ENCODE measurements around the gene RDX.
A peak's percentile ranks its signal among the peaks of the same experiment; 100 is the strongest.
"Not testable (repeated sequence)": the region's sequence is repeated elsewhere in the genome, so short reads cannot be mapped to it uniquely, and the experiment has no call there.

Gene RDX

DNA sequence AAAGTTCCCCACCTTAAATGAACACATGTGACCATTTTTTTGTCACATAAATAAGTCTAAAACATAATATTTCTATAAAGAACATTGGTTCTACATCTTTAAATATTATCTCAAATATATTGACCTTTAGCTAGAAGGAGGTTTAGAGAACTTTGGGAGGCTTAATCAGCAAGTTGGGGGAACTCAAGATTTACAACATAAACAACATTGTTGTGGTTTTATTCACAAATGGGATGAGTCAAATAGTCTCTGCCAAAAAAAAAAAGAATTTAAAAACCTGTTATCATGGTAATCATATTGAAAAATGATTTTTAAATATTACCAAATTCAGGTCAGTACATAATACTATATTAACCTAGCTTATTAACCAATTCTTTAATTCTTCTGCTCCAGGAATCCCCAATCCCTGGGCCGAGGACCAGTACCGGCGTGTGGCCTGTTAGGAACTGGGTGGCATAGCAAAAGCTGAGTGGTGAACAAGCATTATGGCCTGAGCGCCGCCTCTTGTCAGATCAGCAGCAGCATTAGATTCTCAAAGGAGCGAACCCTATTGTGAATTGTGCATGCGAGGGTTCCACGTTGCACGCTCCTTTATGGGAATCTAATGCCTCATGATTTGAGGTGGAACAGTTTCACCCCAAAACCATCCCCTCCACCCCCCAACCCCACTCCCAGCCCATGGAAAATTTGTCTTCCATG is 98.2 kb downstream of the RDX start:
- DNase-seq: no peak

DNA sequence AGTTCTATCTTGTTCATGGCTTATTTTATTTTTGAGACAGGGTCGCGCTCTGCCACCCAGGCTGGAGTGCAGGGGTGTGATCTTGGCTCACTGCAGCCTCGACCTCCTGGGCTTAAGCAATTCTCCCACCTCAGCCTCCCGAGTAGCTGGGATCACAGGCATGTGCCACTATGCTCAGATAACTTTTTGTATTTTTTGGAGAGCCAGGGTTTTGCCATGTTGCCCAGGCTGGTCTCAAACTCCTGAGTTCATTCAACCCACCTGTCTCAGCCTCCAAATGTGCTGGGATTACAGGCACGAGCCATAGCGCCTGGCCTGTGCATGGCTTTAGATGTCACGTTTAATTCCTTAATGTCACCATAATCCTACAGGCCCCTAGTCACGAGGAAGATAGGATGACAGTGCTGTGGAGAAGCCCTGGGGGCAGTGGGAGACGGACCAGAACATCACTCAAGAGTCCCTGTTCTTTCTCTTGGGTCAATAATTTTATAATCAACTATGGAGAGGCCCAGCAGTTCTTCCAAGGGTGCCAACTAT is 99.5 kb downstream of the RDX start:
- no peak for DNase-seq

DNA sequence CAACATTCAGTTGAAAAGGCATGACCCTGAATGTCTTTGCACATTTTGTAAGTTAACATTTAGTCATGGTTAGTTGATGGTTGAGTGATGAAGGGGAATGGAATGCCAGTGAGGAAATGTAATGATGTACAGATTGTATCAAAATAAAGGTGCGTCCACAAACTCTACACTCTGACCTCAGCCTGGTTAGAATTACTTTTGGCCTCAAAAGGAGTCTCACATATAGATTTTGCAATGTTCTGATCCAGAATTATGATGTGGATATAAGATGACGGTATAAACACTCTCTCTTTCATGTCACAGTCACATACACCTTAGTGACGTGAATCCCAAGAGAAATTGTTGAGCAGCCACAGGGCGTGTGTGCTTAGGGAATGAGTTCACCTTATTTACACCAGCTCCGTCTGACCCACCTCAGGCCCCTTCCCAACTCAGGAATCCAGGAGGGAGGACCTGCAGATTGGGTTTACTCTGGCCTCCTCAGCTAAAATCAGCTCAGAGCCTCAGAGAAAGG is 100.1 kb downstream of the RDX start:
- DNase-seq: no peak

DNA sequence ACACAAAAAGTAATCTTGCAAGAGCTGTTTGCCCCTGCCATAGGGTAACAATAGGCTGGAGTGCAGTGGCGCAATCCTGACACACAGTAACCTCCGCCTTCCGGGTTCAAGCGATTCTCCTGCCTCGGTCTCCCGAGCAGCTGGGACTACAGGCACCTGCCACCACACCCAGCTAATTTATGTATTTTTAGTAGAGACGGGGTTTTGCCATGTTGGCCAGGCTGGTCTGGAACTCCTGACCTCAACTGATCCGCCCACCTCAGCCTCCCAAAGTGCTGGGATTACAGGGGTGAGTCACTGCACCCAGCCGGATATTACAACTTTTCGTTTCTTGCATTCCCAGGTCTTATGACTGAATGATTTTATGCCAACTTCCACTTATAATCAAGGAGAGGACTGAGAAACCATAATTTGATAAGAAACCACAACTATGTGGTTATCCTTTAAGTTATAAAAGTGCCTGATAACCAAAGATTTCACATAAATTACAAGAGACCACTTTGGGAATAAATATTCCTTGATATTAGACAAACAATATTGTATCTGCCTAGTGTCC is 102.1 kb downstream of the RDX start:
- not testable (repeated sequence) for DNase-seq

DNA sequence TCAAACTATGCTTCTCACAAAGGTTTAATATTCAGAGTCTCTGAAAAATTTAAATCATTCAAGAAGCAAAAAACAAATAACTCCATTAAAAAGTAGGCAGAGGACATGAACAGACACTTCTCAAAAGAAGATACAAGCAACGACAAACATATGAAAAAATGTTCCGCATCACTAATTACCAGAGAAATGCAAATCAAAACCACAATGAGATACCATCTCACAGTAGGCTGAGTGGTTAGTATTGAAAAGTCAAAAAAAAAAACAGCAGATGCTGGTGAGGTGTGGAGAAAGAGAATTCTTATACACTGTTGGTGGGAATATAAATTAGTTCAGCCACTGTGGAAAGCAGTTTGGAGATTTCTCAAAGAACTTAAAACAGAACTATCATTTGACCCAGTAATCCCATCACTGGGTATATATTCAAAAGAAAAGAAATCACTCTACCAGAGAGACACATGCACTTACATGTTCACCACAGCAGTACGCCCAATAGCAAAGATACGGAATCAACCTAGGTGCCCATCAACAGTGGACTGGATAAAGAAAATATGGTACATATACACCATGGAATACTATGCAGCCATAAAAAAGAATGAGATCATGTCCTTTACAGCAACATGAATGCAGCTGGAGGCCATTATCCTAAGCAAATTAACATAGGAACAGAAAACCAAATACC is 103.7 kb downstream of the RDX start:
- not testable (repeated sequence) for DNase-seq

DNA sequence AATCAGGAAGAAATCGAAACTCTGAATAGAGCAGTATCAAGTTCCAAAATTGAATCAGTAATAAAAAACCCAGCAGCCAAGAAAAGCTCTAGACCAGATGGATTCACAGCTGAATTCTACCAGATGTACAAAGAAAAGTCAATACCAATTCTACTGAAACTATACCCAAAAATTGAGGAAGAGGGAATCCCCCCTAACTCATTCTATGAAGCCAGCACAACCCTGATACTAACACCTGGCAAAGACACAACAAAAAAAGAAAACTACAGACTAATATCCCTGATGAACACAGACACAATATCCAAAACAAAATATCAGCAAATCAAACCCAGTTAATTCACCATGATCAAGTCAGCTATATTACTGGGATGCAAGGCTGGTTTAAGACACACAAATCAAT is 105.5 kb downstream of the RDX start:
- DNase-seq: no peak

DNA sequence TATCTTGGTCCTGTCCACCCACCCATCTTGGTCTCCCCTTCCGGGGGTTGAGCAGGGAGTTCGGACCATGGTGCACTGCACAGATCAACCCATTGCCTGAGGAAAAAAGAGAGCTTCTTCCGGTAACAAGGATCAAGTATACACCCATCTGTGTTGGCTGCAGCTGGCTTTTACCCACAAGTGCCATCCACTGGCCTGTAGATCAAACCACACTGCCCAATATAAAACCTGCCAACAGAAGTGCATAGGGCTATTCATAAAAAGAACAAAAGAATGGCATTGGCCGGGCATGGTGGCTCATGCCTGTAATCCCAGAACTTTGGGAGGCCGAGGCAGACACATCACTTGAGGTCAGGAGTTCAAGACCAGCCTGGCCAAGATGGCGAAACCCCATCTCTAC is 108.7 kb downstream of the RDX start:
- DNase-seq: no peak

DNA sequence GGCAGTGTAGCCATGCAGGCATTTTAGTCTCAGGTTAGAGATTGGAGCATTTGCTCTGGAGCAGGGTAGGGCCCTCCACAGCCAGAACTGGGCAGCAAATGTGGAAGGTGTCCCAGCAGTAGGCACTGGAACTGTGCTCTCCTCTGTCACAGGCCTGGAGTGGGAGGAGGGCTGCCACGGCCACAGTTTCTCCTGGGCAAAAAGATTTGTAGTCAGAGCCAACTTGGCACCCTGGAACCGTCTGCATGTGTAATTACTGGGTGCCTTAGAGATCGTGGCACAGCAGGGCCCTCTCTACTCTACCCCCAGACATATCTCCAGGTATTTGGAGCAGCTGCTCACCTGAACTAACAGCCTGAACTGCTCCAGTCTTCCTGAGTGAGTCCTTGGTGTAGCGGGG is 109.5 kb downstream of the RDX start:
- no peak for DNase-seq

DNA sequence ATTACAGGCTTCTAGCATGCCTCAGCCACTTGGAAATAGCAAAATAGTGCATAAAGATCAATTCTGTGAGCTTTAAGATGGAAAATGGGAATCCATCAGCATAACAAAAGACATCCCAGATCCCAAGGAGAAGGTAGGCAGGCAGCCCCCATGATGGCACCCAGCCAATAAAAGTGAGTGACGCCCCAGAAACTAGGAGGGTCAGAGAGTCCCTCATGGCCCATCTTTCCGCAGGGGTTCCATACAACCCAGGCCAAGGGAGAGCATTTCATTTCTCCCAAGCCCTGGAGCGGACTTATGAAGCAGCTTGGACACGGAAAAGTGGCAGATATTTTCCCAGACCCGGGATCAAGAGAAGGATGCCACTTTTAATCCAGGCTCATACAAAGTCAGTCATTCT is 110.0 kb downstream of the RDX start:
- no peak for DNase-seq

DNA sequence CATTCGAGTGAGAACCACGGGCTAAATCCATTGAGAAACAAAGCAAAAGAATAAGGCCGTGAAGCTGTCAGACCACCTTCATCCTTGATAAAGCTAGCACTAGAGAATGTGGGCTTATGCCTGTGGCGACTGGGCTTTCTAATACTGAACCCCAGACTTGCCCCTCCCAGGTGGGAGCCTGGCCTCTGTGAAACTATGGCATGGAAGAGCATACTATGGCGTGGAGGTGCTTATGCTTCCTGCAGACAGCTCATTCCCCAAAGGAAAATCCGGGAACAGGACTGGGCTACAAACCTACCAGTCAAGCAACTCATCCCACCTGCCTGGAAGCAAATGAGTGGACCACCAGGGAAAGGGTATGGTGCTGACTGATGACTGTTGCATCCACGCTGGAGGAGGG is 110.8 kb downstream of the RDX start:
- no peak for DNase-seq

DNA sequence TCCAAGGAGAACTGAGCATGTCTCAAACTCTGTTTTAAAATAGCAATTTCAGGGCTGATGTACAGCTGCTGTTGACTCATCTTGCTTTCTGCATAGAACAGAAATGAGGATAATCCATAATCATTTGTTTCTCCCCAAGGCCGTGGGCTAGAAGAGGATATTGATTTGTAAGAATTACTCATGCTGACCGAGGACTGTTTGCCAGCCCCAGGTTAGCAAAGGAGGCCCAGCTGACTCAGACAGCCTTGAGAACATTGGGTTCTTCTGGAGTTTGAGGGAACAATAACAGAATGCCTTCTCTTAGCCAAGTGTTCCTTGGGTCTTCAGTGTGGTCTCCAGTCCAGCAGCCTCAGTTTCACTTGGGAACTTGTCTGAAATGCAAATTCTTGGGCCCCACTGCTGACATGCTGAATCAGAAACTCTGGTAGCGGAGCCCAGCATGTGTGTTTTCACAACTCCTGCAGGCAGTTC is 111.3 kb downstream of the RDX start:
- DNase-seq: no peak

DNA sequence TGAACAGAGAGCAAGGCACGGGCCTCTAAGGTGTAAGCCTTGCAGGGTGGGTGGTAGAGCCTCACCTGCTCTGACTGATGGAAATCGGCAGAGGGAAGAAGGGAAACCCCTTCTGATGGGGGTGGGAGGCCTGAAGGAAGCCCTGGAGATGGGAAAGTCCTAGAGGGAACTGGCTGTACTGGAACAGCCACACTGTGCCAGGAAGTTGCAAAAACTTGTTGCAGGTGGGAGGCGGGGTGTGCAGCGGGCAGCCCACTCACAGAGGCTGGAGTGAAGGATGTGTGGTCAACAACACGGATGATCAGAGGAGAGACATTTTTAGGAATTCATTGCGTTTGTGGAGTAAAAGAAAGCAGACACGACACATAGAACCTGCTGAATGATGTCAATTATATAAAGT is 112.0 kb downstream of the RDX start:
- DNase-seq: no peak

DNA sequence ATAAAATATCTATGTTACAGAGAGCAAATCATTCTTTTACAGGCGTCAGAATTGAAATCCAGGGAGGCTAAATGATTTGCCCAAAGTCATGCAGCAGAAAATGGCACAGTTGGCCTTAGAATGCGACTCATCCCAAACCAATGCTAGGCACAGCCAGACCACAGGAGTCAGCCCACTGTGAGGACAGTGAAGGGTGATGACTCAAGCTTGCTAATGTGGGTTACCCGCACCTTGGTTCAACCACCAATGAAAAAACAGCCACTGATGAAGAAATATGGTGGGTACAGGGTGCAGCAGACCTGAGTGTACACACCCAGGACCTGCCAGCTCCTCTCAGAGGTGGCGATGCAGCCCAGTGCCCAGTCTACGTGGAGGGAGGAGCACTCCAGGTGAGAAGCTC is 113.5 kb downstream of the RDX start:
- no peak for DNase-seq

DNA sequence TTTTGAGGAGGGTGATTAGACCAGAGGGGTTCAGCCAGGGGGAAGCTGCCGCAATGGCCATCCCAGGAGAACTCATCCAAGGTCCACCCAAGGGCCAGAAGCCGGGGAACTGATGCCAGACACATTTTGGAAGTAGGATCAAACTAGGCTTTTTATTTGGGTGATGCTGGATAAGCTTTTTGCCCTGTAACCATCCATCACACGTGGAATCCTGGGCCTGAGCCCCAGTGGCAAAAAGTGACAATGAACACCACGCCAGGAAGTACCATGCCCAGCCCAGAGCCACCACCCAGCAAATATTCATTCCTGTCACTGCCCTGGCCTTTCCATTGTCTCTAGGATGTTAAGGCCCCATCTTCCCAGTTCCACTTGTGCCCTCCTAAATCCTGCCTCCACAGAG is 117.3 kb downstream of the RDX start:
- DNase-seq: no peak

DNA sequence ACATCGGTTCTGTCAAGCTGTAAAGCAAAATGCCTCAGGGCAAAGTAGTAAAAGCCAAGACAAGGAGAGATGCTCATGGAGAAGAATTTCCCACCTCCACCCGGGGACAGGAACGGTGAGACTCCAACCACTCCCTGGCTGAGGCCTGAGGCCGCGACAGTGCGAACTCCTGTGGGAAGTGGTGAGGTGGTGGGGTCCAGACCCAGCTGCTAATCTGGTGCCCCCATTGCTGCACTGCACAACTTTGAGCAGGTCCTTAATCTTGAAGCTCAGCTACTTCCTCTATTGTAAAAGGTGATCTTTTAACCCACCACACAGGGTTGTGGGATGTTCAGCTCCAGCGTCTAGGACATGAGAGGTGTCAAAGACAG is 119.3 kb downstream of the RDX start:
- DNase-seq: no peak

DNA sequence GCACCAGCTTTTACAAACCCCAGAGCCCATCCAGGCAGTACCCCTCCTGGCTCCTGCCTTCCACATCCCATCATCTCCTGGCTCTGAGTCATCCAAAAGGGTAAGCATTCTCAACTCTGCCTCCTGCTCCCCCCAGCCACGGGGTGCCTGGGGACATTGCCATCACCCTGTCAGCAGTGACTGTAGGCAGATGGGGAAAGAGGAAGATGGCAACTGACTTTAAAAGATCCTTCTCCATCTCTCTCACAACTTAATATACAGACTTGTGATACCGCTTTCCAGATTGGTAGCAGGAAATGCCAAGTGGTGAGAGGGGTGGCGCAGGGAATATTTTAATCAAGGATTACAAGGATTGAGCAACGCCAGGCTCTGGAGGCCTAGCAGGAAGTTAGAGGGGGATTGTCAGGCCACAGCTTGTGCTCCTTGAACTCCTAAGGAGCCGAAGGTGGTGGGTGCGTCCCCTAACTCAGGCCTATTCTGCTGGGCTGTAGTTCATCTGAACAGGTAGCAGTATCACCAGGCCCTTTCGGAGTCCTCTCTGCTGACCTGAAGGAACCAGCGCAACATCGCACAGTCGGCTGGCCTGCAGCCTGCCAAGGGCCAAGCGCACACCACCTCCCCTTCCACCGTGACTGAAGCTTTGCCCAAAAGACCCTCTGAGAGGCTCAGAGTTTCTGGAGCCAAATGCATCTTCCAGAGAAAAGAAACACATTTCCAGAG is 119.9 kb downstream of the RDX start:
- no peak for DNase-seq

DNA sequence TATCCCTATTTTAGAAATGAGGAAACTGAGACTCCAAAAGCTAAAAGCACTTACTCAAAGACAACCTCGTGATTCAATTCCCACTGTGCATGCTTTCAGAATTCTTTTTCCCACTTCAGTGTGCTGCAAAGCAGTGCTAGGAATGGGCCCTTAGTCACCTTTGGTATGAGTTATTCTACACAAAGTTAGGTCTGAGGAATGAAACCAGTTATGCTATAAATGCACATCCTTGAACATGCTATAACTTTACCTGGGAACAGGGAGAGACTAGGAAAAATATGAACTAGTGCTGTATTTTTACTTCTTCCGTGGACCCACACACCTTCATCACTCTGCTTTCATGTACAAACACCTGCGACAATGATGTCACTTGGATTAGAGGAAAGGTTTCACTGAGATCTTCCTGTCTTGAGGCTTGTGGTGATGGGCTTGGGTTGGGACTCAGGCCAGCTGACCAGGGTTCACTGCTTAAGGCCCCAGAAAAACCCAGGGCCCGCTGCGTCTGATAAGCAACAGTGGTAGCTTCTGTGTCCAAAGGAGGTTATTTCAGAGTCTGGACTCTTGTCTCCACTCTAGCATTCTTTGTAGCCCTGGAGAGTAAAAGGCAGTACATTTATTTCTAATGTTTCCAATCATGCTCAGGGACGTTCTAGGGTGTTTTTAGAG is 121.6 kb downstream of the RDX start:
- DNase-seq: no peak

DNA sequence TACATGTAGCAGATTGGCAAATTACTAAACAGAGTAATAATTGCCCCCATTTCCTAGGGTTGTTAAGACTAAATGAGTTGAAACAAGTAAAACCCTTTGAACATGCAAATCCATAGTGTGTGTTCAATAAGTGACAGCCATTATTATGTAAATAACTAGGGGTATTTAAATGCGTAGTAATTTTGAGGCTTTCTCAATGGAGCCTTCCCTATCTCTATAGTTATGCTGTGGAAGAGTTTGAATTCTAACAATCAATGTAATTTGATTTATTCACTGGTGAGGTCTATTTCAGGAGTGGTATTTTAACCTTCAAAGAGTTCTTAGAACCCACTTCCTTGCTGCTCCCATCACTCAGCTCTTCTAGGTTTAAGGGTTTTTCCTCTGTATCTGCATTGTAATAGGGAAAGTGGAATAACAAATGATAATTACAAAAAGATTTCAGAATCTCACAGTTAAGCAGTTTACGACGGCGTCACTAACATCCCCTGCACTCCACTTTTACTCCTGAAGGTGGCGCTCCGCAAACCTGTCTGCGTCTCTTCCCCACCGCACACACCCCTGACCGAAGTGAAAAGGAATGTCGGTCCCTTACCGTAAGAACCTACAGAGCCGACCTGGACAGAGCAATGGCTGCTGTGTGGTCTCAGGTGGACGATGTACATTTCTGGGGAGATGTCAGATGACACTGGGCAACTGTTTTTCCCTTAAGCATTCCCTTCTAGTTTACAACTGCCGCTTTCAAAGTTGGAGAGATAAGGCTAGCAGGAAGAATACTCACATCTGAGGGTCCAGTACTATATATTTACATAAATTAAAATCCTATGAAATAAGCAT is 122.4 kb downstream of the RDX start:
- peak; percentile 85 for DNase-seq

DNA sequence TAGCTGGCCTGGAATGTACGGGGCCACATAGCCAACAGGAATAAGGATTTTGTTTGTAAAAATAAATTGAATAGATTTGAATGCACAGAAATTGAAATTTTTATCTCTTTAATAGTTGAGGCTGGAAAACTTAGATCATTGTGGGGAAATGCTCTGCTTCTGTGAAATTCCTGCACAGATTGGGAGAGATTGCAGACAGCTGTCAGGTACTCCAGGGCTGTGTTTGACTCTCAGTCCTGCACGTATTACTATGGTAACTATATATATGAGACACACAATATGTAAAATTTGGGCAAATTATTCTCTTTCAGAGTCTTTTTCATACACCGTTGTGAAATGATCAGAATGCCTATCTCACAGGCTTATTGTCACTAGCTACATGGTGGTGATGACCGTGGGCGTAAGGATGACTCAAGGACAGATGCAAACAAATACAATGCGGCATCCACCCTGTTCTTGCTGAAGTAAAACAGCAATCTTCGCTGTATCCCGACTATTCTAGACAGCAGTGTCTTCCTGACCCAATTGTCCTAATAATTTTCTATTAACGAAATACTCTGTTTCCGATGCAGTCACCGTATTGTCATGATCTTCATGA is 123.8 kb downstream of the RDX start:
- DNase-seq: no peak

DNA sequence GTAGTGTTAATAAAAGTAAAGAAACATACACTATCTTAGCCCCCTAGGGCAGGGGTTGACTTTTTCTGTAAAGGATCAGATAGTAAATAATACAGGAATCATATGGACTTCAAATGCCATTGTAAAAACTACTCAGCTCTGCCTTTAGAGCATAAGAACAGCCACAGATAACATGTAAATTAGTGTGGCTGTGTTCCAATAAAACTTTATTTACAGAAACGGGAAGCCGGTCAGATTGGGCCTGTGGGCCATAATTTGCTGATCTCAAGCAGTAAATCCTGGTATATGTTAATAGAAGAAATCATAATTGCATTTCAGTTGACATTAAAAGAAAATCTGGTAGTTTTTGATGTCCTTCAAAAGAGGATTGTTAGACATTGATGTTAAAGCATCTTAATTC is 126.7 kb downstream of the RDX start:
- no peak for DNase-seq

DNA sequence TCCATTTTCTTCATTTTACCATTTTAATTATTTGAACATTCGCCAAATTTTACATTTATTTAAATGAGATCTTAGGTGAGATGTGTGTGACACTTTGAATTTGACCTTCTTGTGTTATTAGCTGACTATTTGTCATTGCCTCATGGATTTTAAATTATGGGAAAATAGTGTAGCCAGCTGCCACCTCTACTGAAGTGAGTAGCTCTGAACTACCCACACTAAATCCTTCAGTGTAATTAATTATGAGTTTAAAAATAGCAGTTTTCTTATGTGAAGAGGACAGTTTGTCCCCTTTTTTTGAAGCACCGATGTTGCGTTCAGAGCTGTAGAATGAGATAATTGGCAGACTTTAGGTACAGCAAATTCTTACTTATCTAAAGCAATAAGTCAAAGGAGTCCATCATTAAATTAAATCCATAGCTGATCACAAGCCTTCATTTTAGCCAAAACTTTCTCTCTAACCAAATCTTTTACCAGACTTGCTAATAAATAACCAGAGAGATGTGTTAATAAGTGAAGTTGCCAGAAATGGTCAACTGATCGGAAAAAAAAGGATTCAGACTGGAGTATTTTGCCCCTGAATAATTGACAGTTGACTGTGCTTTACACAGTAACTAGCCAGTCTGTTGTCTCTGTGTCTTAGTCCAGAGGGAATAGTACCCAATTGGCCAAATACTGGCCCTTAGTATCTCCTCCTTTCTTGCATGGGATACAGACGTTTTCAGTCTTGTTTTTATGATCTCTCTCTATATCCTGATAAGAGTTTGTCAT is 128.2 kb downstream of the RDX start:
- no peak for DNase-seq
